NT2/D1 (cell line): ENCODE data around the gene ADAMTSL2.

Source experiments
- YY1 ChIP-seq: IDR thresholded peaks from 2 replicates; pipeline ENCODE4 v1.6.1; 2011; ENCODE audit not compliant: insufficient read length, insufficient read depth
- ZNF274 ChIP-seq: IDR thresholded peaks from 2 replicates; pipeline ENCODE4 v1.6.1; 2011; ENCODE audit warnings: mild to moderate bottlenecking, low read depth, low read length

GRCh38 chr9:133545494-133546286 lies 11.2 kb downstream of the ADAMTSL2 start:
- TF ChIP-seq YY1 (no peak), ZNF274 (no peak)
